ENCODE data around the gene CWC25.
"Not testable (repeated sequence)": the region's sequence is repeated elsewhere in the genome, so short reads cannot be mapped to it uniquely, and the experiment has no call there.

The CWC25 gene

DNA sequence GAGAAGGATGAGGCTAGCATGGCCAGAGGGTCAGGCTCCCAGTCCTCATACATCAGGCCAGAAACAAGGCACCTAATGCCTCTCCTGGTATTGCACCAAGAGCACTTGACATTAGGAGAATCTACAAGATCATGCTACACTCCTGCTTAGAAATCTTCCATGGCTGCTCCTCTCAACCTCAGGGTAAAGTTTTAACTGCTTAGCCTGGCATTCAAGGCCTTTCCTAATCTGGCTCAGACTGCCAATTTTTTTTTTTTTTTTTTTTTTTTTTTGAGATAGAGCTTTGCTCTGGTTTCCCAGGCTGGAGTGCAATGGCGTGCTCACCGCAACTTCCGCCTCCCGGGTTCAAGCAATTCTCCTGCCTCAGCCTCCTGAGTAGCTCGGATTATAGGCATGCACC lies 34.0 kb downstream of the CWC25 start:
- H3K36me3 ChIP-seq (ENCODE audit: control insufficient read depth, insufficient read depth, low read length) = no peaks in the 10 kb centered on the region
- H3K4me1 ChIP-seq (ENCODE audit: control insufficient read depth, insufficient read depth, low read length) = no peaks in the 10 kb centered on the region
- no peak overlapping the region for H3K4me3 ChIP-seq (ENCODE audit: low read length)
- H3K9ac ChIP-seq (ENCODE audit: low read length) = no peak overlapping the region
- no peaks in the 10 kb centered on the region for H3K27me3 ChIP-seq (ENCODE audit: control insufficient read depth, insufficient read depth, low read length)
- H3K9me3 ChIP-seq (ENCODE audit: control insufficient read depth, low read length) = no peaks in the 10 kb centered on the region

DNA sequence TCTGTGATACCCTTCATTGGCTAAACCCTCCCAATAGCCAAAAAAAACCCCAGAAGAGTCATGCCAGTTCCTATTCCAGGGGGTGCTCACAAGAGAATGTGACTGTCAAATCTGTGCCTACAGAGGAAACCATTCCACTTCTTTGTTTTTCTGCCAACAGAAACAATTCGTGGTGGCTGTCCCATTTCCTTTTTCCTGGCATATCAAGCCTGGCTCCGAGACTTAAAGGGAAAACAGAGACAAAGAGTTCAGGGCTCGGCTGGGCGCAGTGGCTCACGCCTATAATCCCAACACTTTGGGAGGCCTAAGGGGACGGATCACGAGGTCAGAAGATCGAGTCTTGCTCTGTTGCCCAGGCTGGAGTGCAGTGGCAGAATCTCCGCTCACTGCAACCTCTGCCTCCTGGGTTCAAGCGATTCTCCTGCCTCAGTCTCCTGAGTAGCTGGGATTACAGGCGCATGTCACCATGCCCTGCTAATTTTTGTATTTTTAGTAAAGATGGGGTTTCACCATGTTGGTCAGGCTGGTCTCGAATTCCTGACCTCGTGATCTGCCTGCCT lies 34.9 kb downstream of the CWC25 start:
- not testable (repeated sequence) for H3K9me3 ChIP-seq (ENCODE audit: control insufficient read depth, low read length); H3K4me3 ChIP-seq (ENCODE audit: low read length); H3K36me3 ChIP-seq (ENCODE audit: control insufficient read depth, insufficient read depth, low read length); H3K27me3 ChIP-seq (ENCODE audit: control insufficient read depth, insufficient read depth, low read length); H3K4me1 ChIP-seq (ENCODE audit: control insufficient read depth, insufficient read depth, low read length); H3K9ac ChIP-seq (ENCODE audit: low read length)

- no peak overlapping the region for H3K9ac ChIP-seq (ENCODE audit: low read length)
These were observed 35.9 kb downstream of the CWC25 start for GRCh38 chr17:38789185-38789584.

GRCh38 chr17:38787999-38788398 lies 37.1 kb downstream of the CWC25 start:
- H3K36me3 ChIP-seq (ENCODE audit: control insufficient read depth, insufficient read depth, low read length); H3K9ac ChIP-seq (ENCODE audit: low read length): not testable (repeated sequence)

More at GRCh38 chr17:38789185-38789584, 35.9 kb downstream of the CWC25 start:
- H3K9me3 ChIP-seq (ENCODE audit: control insufficient read depth, low read length) = no peaks in the 10 kb centered on the region
- no peaks in the 10 kb centered on the region for H3K27me3 ChIP-seq (ENCODE audit: control insufficient read depth, insufficient read depth, low read length)
- H3K4me3 ChIP-seq (ENCODE audit: low read length) = no peak overlapping the region
- H3K4me1 ChIP-seq (ENCODE audit: control insufficient read depth, insufficient read depth, low read length) = no peaks in the 10 kb centered on the region
- peaks cover 4% of the 10 kb centered on the region for H3K36me3 ChIP-seq (ENCODE audit: control insufficient read depth, insufficient read depth, low read length)

DNA sequence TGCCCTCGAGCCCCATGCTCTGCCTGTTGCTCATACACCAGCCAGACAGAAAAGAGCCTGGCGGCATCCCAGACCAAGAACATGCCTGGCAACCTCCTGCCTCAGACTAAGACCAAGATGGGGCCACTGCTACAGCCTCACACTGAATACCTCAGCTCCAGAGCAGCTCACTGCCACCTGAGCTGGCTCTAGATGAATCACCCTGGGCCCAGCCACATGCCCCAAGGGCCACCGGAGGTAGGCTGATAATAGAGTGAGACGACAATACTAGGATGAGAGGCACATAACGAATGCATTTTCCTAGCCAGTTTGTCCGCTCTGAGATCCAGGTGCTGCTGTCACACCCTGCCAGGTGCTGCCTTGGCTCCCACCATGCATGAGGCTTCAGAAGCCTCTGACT lies 38.7 kb downstream of the CWC25 start:
- H3K27me3 ChIP-seq (ENCODE audit: control insufficient read depth, insufficient read depth, low read length) = no peaks in the 10 kb centered on the region
- H3K9ac ChIP-seq (ENCODE audit: low read length) = no peak overlapping the region
- H3K4me1 ChIP-seq (ENCODE audit: control insufficient read depth, insufficient read depth, low read length) = no peaks in the 10 kb centered on the region
- H3K9me3 ChIP-seq (ENCODE audit: control insufficient read depth, low read length) = no peaks in the 10 kb centered on the region
- peaks cover 14% of the 10 kb centered on the region for H3K36me3 ChIP-seq (ENCODE audit: control insufficient read depth, insufficient read depth, low read length)
- H3K4me3 ChIP-seq (ENCODE audit: low read length) = no peak overlapping the region

More at GRCh38 chr17:38787999-38788398, 37.1 kb downstream of the CWC25 start:
- not testable (repeated sequence) for H3K4me1 ChIP-seq (ENCODE audit: control insufficient read depth, insufficient read depth, low read length); H3K4me3 ChIP-seq (ENCODE audit: low read length); H3K27me3 ChIP-seq (ENCODE audit: control insufficient read depth, insufficient read depth, low read length); H3K9me3 ChIP-seq (ENCODE audit: control insufficient read depth, low read length)

GRCh38 chr17:38783227-38783626 lies 41.9 kb downstream of the CWC25 start:
- no peak overlapping the region for H3K4me3 ChIP-seq (ENCODE audit: low read length)
- no peaks in the 10 kb centered on the region for H3K9me3 ChIP-seq (ENCODE audit: control insufficient read depth, low read length)
- peaks cover 40% of the 10 kb centered on the region for H3K36me3 ChIP-seq (ENCODE audit: control insufficient read depth, insufficient read depth, low read length)

GRCh38 chr17:38779965-38780752 lies 45.0 kb downstream of the CWC25 start:
- H3K9ac ChIP-seq (ENCODE audit: low read length) = no peak overlapping the region
- peaks cover 36% of the 10 kb centered on the region for H3K36me3 ChIP-seq (ENCODE audit: control insufficient read depth, insufficient read depth, low read length)
- no peaks in the 10 kb centered on the region for H3K27me3 ChIP-seq (ENCODE audit: control insufficient read depth, insufficient read depth, low read length)
- H3K9me3 ChIP-seq (ENCODE audit: control insufficient read depth, low read length) = no peaks in the 10 kb centered on the region
- H3K4me1 ChIP-seq (ENCODE audit: control insufficient read depth, insufficient read depth, low read length) = no peaks in the 10 kb centered on the region
- H3K4me3 ChIP-seq (ENCODE audit: low read length) = no peak overlapping the region

More at GRCh38 chr17:38783227-38783626, 41.9 kb downstream of the CWC25 start:
- Histone ChIP-seq H3K4me1 (ENCODE audit: control insufficient read depth, insufficient read depth, low read length) (no peaks in the 10 kb centered on the region), H3K9ac (ENCODE audit: low read length) (no peak overlapping the region), H3K27me3 (ENCODE audit: control insufficient read depth, insufficient read depth, low read length) (no peaks in the 10 kb centered on the region)

DNA sequence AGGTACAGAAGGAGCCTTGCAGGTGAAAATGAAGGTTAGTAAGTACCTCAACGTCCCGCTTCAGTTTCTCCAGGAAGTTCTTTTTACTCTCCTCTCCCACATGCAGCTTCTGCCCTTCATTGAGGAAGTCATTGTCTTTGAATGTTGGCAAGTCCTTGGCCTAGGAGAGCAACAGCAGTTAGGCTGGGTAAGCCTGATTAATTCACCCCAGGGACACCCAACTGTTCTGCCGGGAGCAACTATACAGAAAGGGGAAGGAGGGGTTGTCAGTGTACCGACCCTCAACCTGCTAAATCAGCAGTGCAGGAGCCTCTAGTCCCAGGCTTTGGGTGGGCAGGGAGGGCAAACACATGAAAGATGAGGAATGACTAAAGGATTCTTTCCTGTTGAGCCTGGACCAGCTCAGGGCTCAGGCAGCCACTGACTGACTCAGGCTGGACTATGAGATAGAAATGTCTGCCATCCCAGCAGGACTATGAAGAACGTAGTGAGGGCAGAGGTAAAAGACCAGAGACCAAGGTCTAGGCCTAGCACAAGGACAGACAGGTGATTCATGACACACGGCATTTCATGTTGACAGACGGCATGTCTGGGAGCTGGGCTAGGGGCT lies 47.4 kb downstream of the CWC25 start:
- no peak overlapping the region for H3K9ac ChIP-seq (ENCODE audit: low read length)
- H3K9me3 ChIP-seq (ENCODE audit: control insufficient read depth, low read length) = no peaks in the 10 kb centered on the region
- peaks cover 33% of the 10 kb centered on the region for H3K36me3 ChIP-seq (ENCODE audit: control insufficient read depth, insufficient read depth, low read length)
- H3K4me3 ChIP-seq (ENCODE audit: low read length) = no peak overlapping the region
- H3K4me1 ChIP-seq (ENCODE audit: control insufficient read depth, insufficient read depth, low read length) = no peaks in the 10 kb centered on the region
- no peaks in the 10 kb centered on the region for H3K27me3 ChIP-seq (ENCODE audit: control insufficient read depth, insufficient read depth, low read length)

- Histone ChIP-seq H3K9ac (ENCODE audit: low read length) (no peak overlapping the region), H3K9me3 (ENCODE audit: control insufficient read depth, low read length) (no peaks in the 10 kb centered on the region), H3K36me3 (ENCODE audit: control insufficient read depth, insufficient read depth, low read length) (peaks cover 7% of the 10 kb centered on the region), H3K4me1 (ENCODE audit: control insufficient read depth, insufficient read depth, low read length) (no peaks in the 10 kb centered on the region), H3K4me3 (ENCODE audit: low read length) (no peak overlapping the region), H3K27me3 (ENCODE audit: control insufficient read depth, insufficient read depth, low read length) (no peaks in the 10 kb centered on the region)
These were observed 51.9 kb downstream of the CWC25 start for GRCh38 chr17:38773258-38773657.

- peak overlapping the region; percentile 14 for H3K9ac ChIP-seq (ENCODE audit: low read length)
- H3K9me3 ChIP-seq (ENCODE audit: control insufficient read depth, low read length) = no peaks in the 10 kb centered on the region
- H3K27me3 ChIP-seq (ENCODE audit: control insufficient read depth, insufficient read depth, low read length) = no peaks in the 10 kb centered on the region
- H3K4me3 ChIP-seq (ENCODE audit: low read length) = no peak overlapping the region
- H3K4me1 ChIP-seq (ENCODE audit: control insufficient read depth, insufficient read depth, low read length) = no peaks in the 10 kb centered on the region
- peaks cover 7% of the 10 kb centered on the region for H3K36me3 ChIP-seq (ENCODE audit: control insufficient read depth, insufficient read depth, low read length)
These were observed 56.7 kb downstream of the CWC25 start for GRCh38 chr17:38768417-38768816.

DNA sequence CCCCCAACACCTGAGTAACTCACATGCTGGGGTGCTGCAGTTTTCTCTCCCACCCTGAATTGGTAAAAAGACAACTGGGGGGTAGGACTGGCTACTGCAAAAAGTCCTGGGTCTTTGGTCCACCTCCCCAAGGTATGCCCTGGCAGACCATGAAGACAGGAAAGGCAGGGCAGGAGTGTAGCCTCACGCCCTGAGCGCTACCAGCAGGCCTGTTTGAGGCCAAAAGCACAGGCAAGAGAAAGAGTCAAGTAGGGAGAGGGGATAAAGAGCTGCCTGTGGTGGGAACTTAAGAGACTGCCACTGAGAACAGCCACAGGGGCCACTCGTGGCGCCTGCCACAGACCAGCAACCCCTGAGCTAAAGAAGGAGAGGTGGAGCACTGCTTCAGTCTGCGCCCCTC lies 58.8 kb downstream of the CWC25 start:
- Histone ChIP-seq H3K4me1 (ENCODE audit: control insufficient read depth, insufficient read depth, low read length) (no peaks in the 10 kb centered on the region), H3K27me3 (ENCODE audit: control insufficient read depth, insufficient read depth, low read length) (no peaks in the 10 kb centered on the region), H3K9me3 (ENCODE audit: control insufficient read depth, low read length) (no peaks in the 10 kb centered on the region), H3K4me3 (ENCODE audit: low read length) (no peak overlapping the region), H3K9ac (ENCODE audit: low read length) (no peak overlapping the region), H3K36me3 (ENCODE audit: control insufficient read depth, insufficient read depth, low read length) (peaks cover 13% of the 10 kb centered on the region)

DNA sequence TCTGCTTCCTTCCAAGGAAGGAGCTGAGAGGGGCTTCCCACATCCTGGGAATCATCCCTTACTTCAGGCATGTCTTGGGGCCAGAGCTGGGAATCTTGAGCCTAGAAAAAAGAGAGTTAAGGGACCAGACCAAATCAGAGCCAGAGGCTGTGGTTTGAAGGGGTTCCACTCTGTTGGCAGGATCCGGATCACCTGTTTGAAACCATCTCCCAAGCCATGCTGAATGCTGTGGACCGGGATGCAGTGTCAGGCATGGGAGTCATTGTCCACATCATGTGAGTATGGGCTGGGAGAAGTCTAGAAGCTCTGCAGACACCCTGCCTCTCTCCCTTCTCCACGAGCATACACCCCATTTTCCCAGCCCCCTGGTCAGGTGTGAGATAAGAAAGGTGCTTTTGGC lies 62.9 kb downstream of the CWC25 start:
- no peak overlapping the region for H3K9ac ChIP-seq (ENCODE audit: low read length)
- no peak overlapping the region for H3K4me3 ChIP-seq (ENCODE audit: low read length)
- H3K36me3 ChIP-seq (ENCODE audit: control insufficient read depth, insufficient read depth, low read length) = peaks cover 7% of the 10 kb centered on the region
- no peaks in the 10 kb centered on the region for H3K27me3 ChIP-seq (ENCODE audit: control insufficient read depth, insufficient read depth, low read length)
- no peaks in the 10 kb centered on the region for H3K9me3 ChIP-seq (ENCODE audit: control insufficient read depth, low read length)
- no peaks in the 10 kb centered on the region for H3K4me1 ChIP-seq (ENCODE audit: control insufficient read depth, insufficient read depth, low read length)

Data from mucosa of stomach (tissue), 1 donor.